SK-N-DZ (cell line): ENCODE measurements around the gene MYRFL.

ENCODE experiments used
- DNase-seq: peaks from one replicate; pipeline ENCODE4 v3.0.0-alpha.2; 2015; ENCODE audit warnings: low spot score

MYRFL gene

GRCh38 chr12:69897744-69898143, 72.7 kb downstream of the MYRFL start:
- DNase-seq = no peak

- DNase-seq = no peak
Measured at GRCh38 chr12:69898236-69898635, 73.2 kb downstream of the MYRFL start.

GRCh38 chr12:69900720-69901131, 75.7 kb downstream of the MYRFL start:
- DNase-seq = peak; percentile 75

GRCh38 chr12:69901221-69901905, 76.3 kb downstream of the MYRFL start:
- DNase-seq = no peak

- DNase-seq = peak; percentile 73
Measured at GRCh38 chr12:69903548-69903947, 78.5 kb downstream of the MYRFL start.

GRCh38 chr12:69904777-69905176, 79.8 kb downstream of the MYRFL start:
- no peak for DNase-seq

GRCh38 chr12:69905801-69906200, 80.8 kb downstream of the MYRFL start:
- DNase-seq = no peak

GRCh38 chr12:69906411-69907216, 81.6 kb downstream of the MYRFL start:
- DNase-seq = no peak

- no peak for DNase-seq
Measured at GRCh38 chr12:69908203-69908602, 83.2 kb downstream of the MYRFL start.

- DNase-seq = no peak
Measured at GRCh38 chr12:69910694-69911093, 85.7 kb downstream of the MYRFL start.

- DNase-seq = no peak
Measured at GRCh38 chr12:69913526-69913925, 88.5 kb downstream of the MYRFL start.

- DNase-seq = no peak
Measured at GRCh38 chr12:69915964-69916363, 90.9 kb downstream of the MYRFL start.

- no peak for DNase-seq
Measured at GRCh38 chr12:69916544-69917235, 91.7 kb downstream of the MYRFL start.

GRCh38 chr12:69918287-69918686, 93.3 kb downstream of the MYRFL start:
- no peak for DNase-seq

- DNase-seq = no peak
Measured at GRCh38 chr12:69919495-69919894, 94.5 kb downstream of the MYRFL start.

- no peak for DNase-seq
Measured at GRCh38 chr12:69921831-69922230, 96.8 kb downstream of the MYRFL start.

- no peak for DNase-seq
Measured at GRCh38 chr12:69922999-69923398, 98.0 kb downstream of the MYRFL start.

- DNase-seq = no peak
Measured at GRCh38 chr12:69925291-69925690, 100.3 kb downstream of the MYRFL start.

- DNase-seq = no peak
Measured at GRCh38 chr12:69927164-69927563, 102.1 kb downstream of the MYRFL start.

- no peak for DNase-seq
Measured at GRCh38 chr12:69929125-69929524, 104.1 kb downstream of the MYRFL start.

GRCh38 chr12:69929531-69929930, 104.5 kb downstream of the MYRFL start:
- no peak for DNase-seq

GRCh38 chr12:69931569-69931968, 106.5 kb downstream of the MYRFL start:
- DNase-seq = no peak

GRCh38 chr12:69932154-69932553, 107.1 kb downstream of the MYRFL start:
- no peak for DNase-seq
